Bronchial epithelial cell (primary cell): ENCODE measurements around the gene SLC1A3. TPM values are rescaled to one million over a fixed set of nuclear protein-coding genes. Genes with fewer than 3 reads are reported as not detected.
"Not testable (repeated sequence)": the region's sequence is repeated elsewhere in the genome, so short reads cannot be mapped to it uniquely, and the experiment has no call there.

Experiments used
- DNase-seq: peaks from one replicate; pipeline ENCODE4 v3.0.0-alpha.2; 2010; ENCODE audit warnings: low read depth
- FAIRE-seq: peaks from 2 replicates; lab custom pipeline; 2011; peaks lifted over from hg19 to GRCh38; lab: Jason Lieb, UNC
- H3K27me3 ChIP-seq: 2 replicates; pipeline ENCODE4 v1.5.1; 2011; ENCODE audit warnings: low read length; ENCODE audit not compliant: control insufficient read depth, insufficient read depth
- H3K36me3 ChIP-seq: 2 replicates; pipeline ENCODE4 v1.5.1; 2011; ENCODE audit warnings: low read length; ENCODE audit not compliant: control insufficient read depth, insufficient read depth
- H3K4me3 ChIP-seq: 2 replicates; pipeline ENCODE4 v1.5.1; 2011; ENCODE audit warnings: mild to moderate bottlenecking, low read depth, low read length, control low read depth
- CTCF ChIP-seq: IDR thresholded peaks from 2 replicates; pipeline ENCODE4 v1.5.1; 2011; ENCODE audit warnings: mild to moderate bottlenecking, moderate library complexity, low read length, control low read depth, inconsistent platforms; ENCODE audit not compliant: insufficient read depth, severe bottlenecking
- total RNA-seq: library from RNA; depleted of rRNA; stranded (reverse); fragments of >200 nt; gene quantifications from 2 replicates; pipeline ENCODE4 v1.2.1, GENCODE V29; 2014

Gene SLC1A3
- total RNA-seq, 1 donor from 2014 or later: 3.4 TPM

GRCh38 chr5:36571401-36572042, 34.9 kb upstream of the SLC1A3 start:
- FAIRE-seq: no peak
- DNase-seq: no peak
- TF ChIP-seq CTCF: no peak
- no peaks in the 10 kb centered on the region for H3K36me3 ChIP-seq
- H3K27me3 ChIP-seq: no peaks in the 10 kb centered on the region
- H3K4me3 ChIP-seq: no peak overlapping the region

GRCh38 chr5:36573438-36573837, 33.0 kb upstream of the SLC1A3 start:
- Histone ChIP-seq H3K4me3 (no peak overlapping the region), H3K36me3 (no peaks in the 10 kb centered on the region), H3K27me3 (no peaks in the 10 kb centered on the region)
- no peak for FAIRE-seq
- DNase-seq: peak; percentile 82
- TF ChIP-seq CTCF: no peak

- no peak for TF ChIP-seq CTCF
- Histone ChIP-seq H3K27me3 (no peaks in the 10 kb centered on the region), H3K4me3 (no peak overlapping the region), H3K36me3 (no peaks in the 10 kb centered on the region)
- DNase-seq (peak; percentile 85), FAIRE-seq (no peak)
These were observed 31.0 kb upstream of the SLC1A3 start for GRCh38 chr5:36575361-36575781.

- Histone ChIP-seq H3K27me3 (no peaks in the 10 kb centered on the region), H3K4me3 (no peak overlapping the region), H3K36me3 (no peaks in the 10 kb centered on the region)
- FAIRE-seq (no peak), DNase-seq (no peak)
- no peak for TF ChIP-seq CTCF
These were observed 29.7 kb upstream of the SLC1A3 start for GRCh38 chr5:36576721-36577120.

- not testable (repeated sequence) for DNase-seq, H3K4me3 ChIP-seq, H3K36me3 ChIP-seq, H3K27me3 ChIP-seq, FAIRE-seq
These were observed 26.5 kb upstream of the SLC1A3 start for GRCh38 chr5:36579858-36580257.

- Histone ChIP-seq H3K27me3 (no peaks in the 10 kb centered on the region), H3K4me3 (no peak overlapping the region), H3K36me3 (no peaks in the 10 kb centered on the region)
- DNase-seq (no peak), FAIRE-seq (no peak)
- TF ChIP-seq CTCF: no peak
These were observed 25.3 kb upstream of the SLC1A3 start for GRCh38 chr5:36581070-36581469.
